ENCODE results near the gene CREBL2.

The CREBL2 gene

GRCh38 chr12:12683136-12683697 lies 71.5 kb downstream of the CREBL2 start:
- no peak for FAIRE-seq

GRCh38 chr12:12683725-12684124 lies 72.0 kb downstream of the CREBL2 start:
- FAIRE-seq = no peak

- no peak for FAIRE-seq
Observed at GRCh38 chr12:12684375-12685106, 72.9 kb downstream of the CREBL2 start.

GRCh38 chr12:12685305-12685704 lies 73.6 kb downstream of the CREBL2 start:
- FAIRE-seq = no peak

GRCh38 chr12:12686472-12686871 lies 74.8 kb downstream of the CREBL2 start:
- no peak for FAIRE-seq

- no peak for FAIRE-seq
Observed at GRCh38 chr12:12686925-12687324, 75.2 kb downstream of the CREBL2 start.

GRCh38 chr12:12689647-12690300 lies 78.1 kb downstream of the CREBL2 start:
- no peak for FAIRE-seq

GRCh38 chr12:12691549-12691948 lies 79.9 kb downstream of the CREBL2 start:
- no peak for FAIRE-seq

GRCh38 chr12:12693111-12693671 lies 81.5 kb downstream of the CREBL2 start:
- FAIRE-seq = no peak
